NCI-H1105 treated with DMSO at 0.1 percent for 48 hours (cell line): ENCODE measurements around the gene APBB2.
"Not testable (repeated sequence)": the region's sequence is repeated elsewhere in the genome, so short reads cannot be mapped to it uniquely, and the experiment has no call there.

Experiments
- DNase-seq: peaks from one replicate; lab custom pipeline; 2025; lab: John Stamatoyannopoulos, UW

APBB2 gene

DNA sequence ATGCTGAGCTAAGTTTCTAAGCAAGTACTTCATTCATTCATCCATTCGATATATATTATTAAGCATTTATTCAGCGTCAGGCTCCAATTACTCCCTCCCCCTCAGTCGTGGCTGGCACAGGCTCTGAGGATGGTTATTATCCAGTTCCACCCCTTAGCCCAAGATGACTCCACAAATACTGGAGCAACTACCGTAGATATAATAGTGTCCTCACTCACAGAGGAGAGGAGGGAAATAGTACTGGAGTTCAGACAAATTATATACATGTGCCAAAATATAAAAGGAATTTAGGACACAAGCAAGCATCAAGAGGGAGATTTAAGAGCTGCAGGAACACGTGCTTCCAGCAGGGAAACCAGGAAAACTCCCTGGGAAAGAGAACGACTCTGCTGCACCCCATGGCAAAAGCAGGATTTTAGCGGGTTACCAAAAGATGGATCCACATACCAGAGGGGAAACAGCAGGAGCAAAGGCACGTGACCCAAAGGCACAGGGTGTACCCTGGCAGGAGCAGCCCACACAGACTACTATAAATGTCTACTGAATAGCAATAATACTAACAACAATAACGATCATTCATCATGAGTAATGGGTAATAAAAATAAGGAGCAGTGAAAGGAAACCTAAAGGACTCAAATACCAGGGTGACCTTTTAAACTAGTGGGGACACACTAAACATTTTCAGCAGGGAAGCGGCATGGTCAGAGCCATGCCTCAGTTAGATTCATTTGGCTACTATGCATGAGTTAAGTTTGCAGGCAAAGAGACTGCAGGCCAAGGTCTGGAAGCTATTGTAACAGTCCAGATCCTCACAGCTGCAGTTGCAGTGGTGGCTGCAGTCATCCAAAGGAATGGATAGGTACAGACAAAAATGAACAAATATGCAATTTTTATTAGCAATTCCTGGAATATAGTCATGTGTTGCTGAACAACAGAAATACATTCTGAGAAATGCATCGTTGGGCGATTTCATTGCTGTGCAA lies 153.7 kb downstream of the APBB2 start:
- no peak for DNase-seq

GRCh38 chr4:41059411-41059810 lies 154.9 kb downstream of the APBB2 start:
- not testable (repeated sequence) for DNase-seq

GRCh38 chr4:41058426-41058825 lies 155.9 kb downstream of the APBB2 start:
- no peak for DNase-seq

DNA sequence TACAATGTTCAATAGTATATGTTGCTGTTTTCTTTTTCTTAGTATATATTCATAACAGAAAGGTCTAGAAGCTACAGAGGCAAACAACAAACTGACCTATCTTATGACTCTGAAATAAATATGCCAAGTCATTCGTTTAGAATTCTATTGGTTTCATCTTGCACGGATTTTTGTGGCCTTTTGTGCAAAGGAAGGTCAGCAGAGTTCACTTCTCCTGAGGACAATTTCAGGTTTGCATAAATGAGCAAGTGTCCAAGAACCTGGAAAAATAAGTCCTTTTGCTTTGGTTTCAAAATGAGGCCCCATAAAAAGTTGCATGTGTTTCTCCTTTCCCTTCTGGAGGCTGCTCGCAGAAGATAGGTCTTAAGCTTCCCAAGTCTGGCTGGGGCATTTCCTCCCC lies 156.9 kb downstream of the APBB2 start:
- no peak for DNase-seq

- no peak for DNase-seq
Observed at GRCh38 chr4:41052287-41052686, 162.1 kb downstream of the APBB2 start.

GRCh38 chr4:41050880-41051775 lies 163.2 kb downstream of the APBB2 start:
- DNase-seq, result no peak

DNA sequence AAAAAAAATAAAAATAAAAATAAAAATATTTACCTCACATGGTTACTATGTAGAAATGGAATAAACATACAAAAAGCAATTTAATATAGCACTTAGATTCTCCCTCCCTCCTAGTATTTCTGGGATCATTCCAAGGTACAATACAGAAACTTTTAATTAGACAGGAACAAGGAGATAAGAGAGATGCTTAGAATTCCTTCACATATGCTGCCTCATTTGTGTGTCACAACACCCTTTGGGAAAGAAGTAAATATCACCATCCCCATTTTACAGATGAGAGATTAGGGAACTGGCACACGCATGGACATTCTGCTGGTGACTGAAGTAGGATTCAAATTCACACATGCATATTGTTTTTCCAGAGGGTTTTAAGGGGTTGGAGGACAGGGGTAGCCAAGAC lies 164.2 kb downstream of the APBB2 start:
- DNase-seq, result no peak

- not testable (repeated sequence) for DNase-seq
Observed at GRCh38 chr4:41049176-41049575, 165.2 kb downstream of the APBB2 start.

DNA sequence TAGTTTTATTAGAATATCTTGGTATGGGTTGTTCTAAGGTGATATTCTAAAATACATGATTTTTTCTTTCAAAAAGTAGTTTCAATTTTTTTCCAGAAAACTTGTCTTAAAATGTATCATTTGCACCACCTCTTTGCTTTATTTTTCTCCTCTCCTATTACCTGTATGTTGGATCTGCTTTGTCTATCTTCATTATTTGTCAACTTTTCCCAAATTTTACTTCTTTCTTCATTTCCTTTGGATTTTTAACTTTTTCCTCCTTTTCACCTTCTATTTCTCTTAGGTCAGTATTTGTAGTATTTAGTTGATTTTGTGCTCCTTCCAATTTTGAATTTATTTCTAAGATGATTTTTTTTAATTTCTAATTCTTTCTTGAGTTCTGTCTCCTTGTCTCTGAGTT lies 169.6 kb downstream of the APBB2 start:
- no peak for DNase-seq

DNA sequence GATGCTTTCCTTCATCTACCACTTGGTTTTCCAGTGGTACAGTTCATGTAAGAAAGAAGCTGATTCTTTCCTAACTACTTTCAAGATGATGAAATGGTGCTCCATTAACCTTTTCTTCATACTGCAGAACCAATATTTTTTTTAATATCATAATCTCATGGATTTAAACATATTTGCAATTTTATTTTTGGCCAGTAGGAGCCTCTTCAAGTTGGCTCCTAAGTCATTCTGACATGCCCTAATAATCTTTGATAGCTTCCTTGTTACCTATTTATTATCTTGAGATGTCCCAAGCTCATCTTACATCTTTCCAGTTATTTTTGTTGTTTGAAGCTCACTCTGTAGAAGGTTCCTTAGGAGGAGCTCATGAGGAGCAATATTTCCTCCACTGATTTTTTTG lies 170.2 kb downstream of the APBB2 start:
- no peak for DNase-seq

DNA sequence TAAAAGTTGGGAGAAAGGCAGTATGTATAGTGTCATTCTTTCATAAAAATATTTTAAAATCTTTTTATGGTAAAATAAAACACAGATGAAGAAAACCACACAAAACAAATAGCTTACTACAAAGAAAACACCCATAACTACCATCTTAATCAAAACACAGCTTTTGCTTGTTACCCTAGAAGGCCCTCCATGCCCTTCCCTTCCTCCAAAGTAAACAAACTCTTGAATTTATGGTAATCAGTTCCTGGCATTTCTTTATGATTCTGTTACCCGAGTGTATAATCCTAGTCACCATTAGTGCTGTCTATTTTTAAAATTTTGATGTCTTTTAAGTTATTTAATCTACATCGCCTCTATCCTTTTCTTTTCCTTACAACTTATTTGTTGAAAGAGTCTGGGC lies 170.9 kb downstream of the APBB2 start:
- DNase-seq, result no peak

GRCh38 chr4:41041551-41041950 lies 172.8 kb downstream of the APBB2 start:
- DNase-seq, result no peak

DNA sequence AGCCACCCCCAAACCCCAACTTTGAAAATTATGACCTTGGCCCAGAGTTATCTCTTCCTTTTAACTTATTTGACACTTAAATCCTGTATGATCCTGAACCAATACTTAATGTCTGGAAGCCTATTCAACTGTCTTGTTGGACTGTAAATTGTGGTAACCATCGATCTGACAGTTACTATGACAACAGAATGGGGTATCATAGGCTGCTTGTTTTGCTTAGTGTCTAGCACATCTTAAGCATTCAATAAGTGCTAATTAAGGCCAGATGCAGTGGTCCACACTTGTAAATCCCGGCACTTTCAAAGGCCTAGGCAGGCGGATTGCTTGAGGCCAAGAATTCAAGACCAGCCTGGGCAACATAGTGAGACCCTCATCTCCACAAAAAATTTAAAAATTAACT lies 175.0 kb downstream of the APBB2 start:
- DNase-seq, result no peak

DNA sequence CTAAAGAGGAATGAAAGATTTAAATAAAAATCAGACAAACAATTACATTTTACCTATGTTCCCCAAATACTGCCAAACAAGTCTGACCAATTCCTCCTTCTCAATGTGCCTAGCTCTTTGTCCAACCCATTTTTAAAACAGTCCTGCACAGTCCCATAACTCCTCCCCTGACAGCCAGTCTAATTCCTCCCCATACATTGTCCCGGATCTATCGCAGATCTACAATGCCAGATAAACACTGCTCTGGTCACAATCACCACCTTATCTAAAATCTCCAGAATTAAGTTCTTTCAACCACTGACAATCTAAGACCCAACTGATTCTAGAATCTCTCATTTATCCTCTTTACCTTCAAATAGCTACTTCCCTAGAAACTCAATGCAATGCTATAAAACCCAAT lies 176.0 kb downstream of the APBB2 start:
- no peak for DNase-seq

GRCh38 chr4:41029098-41029497 lies 185.2 kb downstream of the APBB2 start:
- no peak for DNase-seq

DNA sequence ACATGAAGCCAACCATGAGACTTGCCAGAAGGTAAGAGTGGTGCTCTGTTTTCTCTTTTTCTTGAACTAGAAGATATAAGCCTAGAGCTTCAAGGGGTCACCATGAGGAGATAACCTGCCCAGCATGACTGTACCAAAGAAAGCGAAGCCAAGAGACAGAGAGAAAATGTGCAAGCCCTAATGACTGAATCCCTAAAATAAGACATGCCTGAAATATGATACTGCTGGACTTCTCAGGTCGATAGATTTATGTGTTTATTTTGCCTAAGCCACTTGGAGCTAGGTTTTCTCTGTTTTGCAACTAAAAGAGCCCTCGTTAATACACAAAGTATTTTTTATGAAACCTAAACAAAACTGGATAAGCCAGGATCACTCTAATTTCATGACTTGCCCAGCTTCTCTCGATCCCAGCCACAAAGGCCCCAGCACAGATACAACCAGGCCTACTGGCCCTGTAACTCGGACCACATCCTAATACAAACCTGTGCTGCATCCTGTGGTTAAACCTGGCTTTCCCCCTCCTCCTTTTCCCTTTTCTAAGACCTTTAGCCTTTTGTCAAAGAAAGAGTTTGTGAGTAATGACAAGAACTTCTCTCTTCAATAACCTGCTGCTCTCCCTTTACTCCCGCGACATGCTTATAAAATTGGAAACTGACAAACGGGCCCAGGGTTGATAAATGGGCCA lies 185.8 kb downstream of the APBB2 start:
- DNase-seq, result peak; percentile 18

- no peak for DNase-seq
Observed at GRCh38 chr4:41026971-41027370, 187.4 kb downstream of the APBB2 start.

DNA sequence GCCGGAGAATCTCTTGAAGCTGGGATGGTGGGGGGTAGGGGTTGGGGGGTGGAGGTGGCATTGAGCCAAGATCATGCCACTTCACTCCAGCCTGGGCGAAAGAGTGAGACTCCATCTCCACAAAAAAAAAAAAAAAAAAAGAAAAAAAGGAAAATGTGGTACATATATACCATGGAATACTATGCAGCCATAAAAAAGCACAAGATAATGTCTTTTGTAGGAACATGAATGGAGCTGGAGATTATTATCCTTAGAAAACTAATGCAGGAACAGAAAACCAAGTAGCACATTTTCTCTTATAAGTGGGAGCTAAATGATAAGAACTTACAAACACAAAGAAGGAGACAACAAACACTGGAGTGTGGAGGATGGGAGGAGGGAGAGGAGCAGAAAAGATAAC lies 188.5 kb downstream of the APBB2 start:
- no peak for DNase-seq

GRCh38 chr4:41024556-41025491 lies 189.5 kb downstream of the APBB2 start:
- DNase-seq, result no peak

- DNase-seq, result no peak
Observed at GRCh38 chr4:41022116-41022515, 192.2 kb downstream of the APBB2 start.

DNA sequence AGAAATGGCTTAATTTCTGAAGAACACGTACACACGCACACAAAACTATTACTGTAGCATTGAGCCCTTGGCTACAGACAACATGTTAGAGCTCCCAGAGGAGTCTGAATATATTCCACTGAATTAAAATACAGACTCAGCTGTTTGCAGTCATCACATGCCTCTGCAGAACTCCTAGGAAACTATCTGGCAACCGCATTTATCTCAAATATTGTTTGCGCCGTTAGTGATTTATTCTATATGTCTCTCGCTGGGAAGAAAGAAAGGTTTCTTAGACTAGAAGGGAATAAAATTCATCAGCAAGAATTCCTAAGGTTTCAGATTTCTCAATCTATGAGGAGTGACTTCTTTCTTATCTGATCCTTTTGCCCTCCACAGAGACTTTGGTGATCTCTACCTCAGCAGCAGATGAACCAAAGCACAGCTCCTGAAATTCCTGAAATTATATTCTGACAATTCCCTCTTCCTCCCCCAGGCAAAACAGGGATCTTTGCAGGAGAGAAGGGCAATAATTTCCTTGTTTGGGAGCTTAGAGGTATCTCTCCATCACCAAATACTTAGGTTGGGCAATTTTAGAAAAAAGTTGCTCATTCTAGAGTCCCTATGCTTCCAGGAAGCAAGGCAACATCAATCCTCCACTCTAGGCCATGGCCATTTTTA lies 199.2 kb downstream of the APBB2 start:
- DNase-seq, result no peak
